ENCODE data around the gene PTBP2.

DNA sequence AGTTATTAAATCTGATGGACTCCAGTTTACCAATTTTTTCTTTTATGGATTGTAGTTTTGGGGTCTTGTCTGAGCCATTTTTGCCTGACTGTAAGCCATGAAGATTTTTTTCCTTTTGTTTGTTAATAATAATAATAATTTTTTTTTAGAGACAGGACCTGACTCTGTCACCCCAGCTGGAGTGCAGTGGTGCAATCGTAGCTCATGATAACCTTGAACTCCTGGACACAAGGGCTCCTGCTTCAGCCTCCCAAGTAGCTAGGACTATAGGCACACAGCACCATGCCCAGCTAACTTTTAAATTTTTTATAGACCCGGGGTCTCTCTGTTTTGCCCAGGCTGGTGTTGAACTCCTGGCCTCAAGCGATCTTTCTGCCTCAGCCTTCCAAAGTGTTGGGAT lies 6.3 kb downstream of the PTBP2 start:
- TF ChIP-seq, protein P1, sequence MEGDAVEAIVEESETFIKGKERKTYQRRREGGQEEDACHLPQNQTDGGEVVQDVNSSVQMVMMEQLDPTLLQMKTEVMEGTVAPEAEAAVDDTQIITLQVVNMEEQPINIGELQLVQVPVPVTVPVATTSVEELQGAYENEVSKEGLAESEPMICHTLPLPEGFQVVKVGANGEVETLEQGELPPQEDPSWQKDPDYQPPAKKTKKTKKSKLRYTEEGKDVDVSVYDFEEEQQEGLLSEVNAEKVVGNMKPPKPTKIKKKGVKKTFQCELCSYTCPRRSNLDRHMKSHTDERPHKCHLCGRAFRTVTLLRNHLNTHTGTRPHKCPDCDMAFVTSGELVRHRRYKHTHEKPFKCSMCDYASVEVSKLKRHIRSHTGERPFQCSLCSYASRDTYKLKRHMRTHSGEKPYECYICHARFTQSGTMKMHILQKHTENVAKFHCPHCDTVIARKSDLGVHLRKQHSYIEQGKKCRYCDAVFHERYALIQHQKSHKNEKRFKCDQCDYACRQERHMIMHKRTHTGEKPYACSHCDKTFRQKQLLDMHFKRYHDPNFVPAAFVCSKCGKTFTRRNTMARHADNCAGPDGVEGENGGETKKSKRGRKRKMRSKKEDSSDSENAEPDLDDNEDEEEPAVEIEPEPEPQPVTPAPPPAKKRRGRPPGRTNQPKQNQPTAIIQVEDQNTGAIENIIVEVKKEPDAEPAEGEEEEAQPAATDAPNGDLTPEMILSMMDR (conservative IDR thresholded peaks at IDR 0.05; ENCODE audit: low read length), result no peak
- TF ChIP-seq EZH2phosphoT487 (IDR thresholded peaks at IDR 0.05; ENCODE audit: borderline replicate concordance), result no peak

All from Loucy (cell line).